Psoas muscle (tissue), 8 donors: ENCODE measurements around the gene CDH11. TPM values are rescaled to one million over a fixed set of nuclear protein-coding genes. Genes with fewer than 3 reads are reported as not detected.

Experiments
- ATAC-seq, 4 donors: fragments of 200-7000 bp; cut with Tn5 transposase; one replicate each; pipeline ENCODE4 v1.9.1; 2020; ENCODE audit warnings: moderate library complexity in 3 of 4, mild to moderate bottlenecking in 2 of 4
- DNase-seq, 2 donors: peaks; one replicate each; pipeline ENCODE4 v3.0.0-alpha.2; 2020
- H3K27ac ChIP-seq: fragments of 200-600 bp; one replicate; pipeline ENCODE4 v1.8.0; 2022
- H3K27me3 ChIP-seq, 3 donors: fragments of 200-600 bp in 1 of 3; one replicate each; pipeline versions ENCODE4 v1.6.1 to v1.8.0; 2013 to 2022; ENCODE audit warnings: low read length in 2 of 3, mild to moderate bottlenecking in 2 of 3, moderate library complexity in 1 of 3; ENCODE audit not compliant: insufficient read depth in 3 of 3
- H3K36me3 ChIP-seq, 2 donors: fragments of 200-600 bp in 1 of 2; one replicate each; pipeline versions ENCODE4 v1.6.1 to v1.8.0; 2013 to 2022; ENCODE audit warnings: low read depth in 1 of 2, mild to moderate bottlenecking in 1 of 2, moderate library complexity in 1 of 2; ENCODE audit not compliant: insufficient read depth in 1 of 2
- H3K4me1 ChIP-seq: fragments of 200-600 bp; one replicate; pipeline ENCODE4 v1.8.0; 2022
- H3K4me3 ChIP-seq: fragments of 200-600 bp; one replicate; pipeline ENCODE4 v1.8.0; 2022; ENCODE audit warnings: mild to moderate bottlenecking
- H3K9me3 ChIP-seq: fragments of 200-600 bp; one replicate; pipeline ENCODE4 v1.8.0; 2022
- CTCF ChIP-seq: fragments of 200-600 bp; IDR thresholded peaks from one replicate; pipeline ENCODE4 v1.8.0; 2022; ENCODE audit warnings: antibody characterized with exemption
- WGBS, 3 donors: extraction: QIAGEN DNeasy Blood & Tissue Kit; methylation state at CpG; one replicate each; pipeline versions ENCODE4 v1.1.6 to v1.1.7; 2013; 5-methylcytosine and 5-hydroxymethylcytosine counted together
- intact Hi-C, 2 donors: fragments of 100-400 bp; cut with DNase I; formaldehyde crosslinking; loops; one replicate each; pipeline versions ENCODE4 v1.11.0 to v1.14.2; 2022
- polyA plus RNA-seq, 3 donors: library from polyadenylated mRNA; stranded (reverse); fragments of 200-250 nt; gene quantifications; one replicate each; pipeline ENCODE4 v1.2.3, GENCODE V29; 2013
- total RNA-seq, 4 donors: library from RNA; stranded (reverse); fragmentation: NEBNext Ultra II Directional in 2 of 4; extraction: Animal tissue kit (Norgen Biotek cat#: 25700) in 2 of 4; gene quantifications; one replicate each; pipeline versions ENCODE4 v1.2.1 to v1.2.4, GENCODE V29; 2021 to 2023
- donor health status: healthy with polysubstance abuse.
- donor health status: DM: no; HTN: no; CAD: no; lungs with moderate emphysema.
- donor health status: Bipolar disorder and iron deficiency.
- donor health status: healthy.
- donor health status: DM: yes; HTN: yes; CAD: no.
- donor health status: DM: no; HTN: no; CAD: no.
- donor health status: DM: no; HTN: no; CAD: no.
- donor health status: DM: yes; HTN: yes; CAD: no.

CDH11 gene
- total and polyA plus RNA-seq, 7 donors: 0.33 to 16.8 (median 3.2) TPM

- Histone ChIP-seq H3K4me1 (no peaks in the 10 kb centered on the region), H3K4me3 (no peak overlapping the region), H3K9me3 (no peaks in the 10 kb centered on the region), H3K27ac (no peak overlapping the region), H3K36me3 (no peaks in the 10 kb centered on the region), H3K27me3 (no peaks in the 10 kb centered on the region)
- ATAC-seq (no peak), DNase-seq (no peak)
- intact Hi-C loops: no loop called here
- no peak for TF ChIP-seq CTCF
- WGBS, 3 donors: 34 to 48% (median 46%) methylated on average over 1 of the region's 1 CpG
Measured at GRCh38 chr16:65002265-65002664, 119.6 kb downstream of the CDH11 start.

DNA sequence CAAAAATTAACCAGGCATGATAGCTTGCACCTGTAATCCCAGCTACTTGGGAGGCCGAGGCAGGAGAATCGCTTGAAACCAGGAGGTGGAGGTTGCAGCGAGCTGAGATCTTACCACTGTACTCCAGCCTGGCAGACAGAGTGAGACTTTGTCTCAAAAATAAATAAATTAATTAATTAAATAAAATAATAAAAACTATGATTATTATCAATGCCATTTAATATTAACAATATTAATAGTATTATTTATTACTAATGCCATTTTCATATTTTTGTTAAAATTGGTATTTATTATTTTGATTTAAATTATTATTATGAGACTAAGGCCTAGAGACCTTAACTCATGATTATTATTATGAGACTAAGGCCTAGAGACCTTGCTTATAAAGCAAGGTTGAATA, 121.2 kb downstream of the CDH11 start:
- ATAC-seq: no peak
- intact Hi-C loops: no loop called here
- no peak for DNase-seq
- Histone ChIP-seq H3K27ac (no peak overlapping the region), H3K4me1 (no peaks in the 10 kb centered on the region), H3K9me3 (no peaks in the 10 kb centered on the region), H3K27me3 (no peaks in the 10 kb centered on the region), H3K4me3 (no peak overlapping the region), H3K36me3 (no peaks in the 10 kb centered on the region)
- TF ChIP-seq CTCF: no peak
- WGBS, 3 donors: 96 to 97% (median 96%) methylated on average over 3 of the region's 3 CpGs

- Histone ChIP-seq H3K9me3 (no peaks in the 10 kb centered on the region), H3K27me3 (no peaks in the 10 kb centered on the region), H3K4me1 (no peaks in the 10 kb centered on the region), H3K4me3 (no peak overlapping the region), H3K27ac (no peak overlapping the region), H3K36me3 (no peaks in the 10 kb centered on the region)
- no peak for TF ChIP-seq CTCF
- 87 to 90% (median 88%) methylated on average over 2 of the region's 2 CpGs for WGBS, 3 donors
- DNase-seq: no peak
- ATAC-seq: no peak
- intact Hi-C loops: no loop called here
Measured at GRCh38 chr16:64997751-64998150, 124.1 kb downstream of the CDH11 start.

DNA sequence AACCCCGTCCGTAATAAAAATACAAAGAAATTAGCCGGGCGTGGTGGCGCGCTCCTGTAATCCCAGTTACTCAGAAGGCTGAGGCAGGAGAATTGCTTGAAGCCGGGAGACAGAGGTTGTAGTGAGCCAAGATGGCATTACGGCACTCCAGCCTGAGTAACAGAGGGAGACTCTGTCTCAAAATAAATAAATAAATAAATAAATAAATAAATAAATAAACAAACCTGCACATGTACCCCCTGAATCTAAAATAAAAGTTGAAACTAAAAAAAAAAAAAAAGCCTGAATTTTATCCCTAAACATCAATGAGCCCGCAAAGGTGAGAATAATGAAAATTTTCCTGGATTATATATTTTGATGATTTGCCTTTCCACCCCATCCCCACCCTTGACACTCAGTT, 124.7 kb downstream of the CDH11 start:
- WGBS, 3 donors: 90 to 97% (median 95%) methylated on average over 9 of the region's 9 CpGs
- intact Hi-C loops: no loop called here
- H3K36me3 ChIP-seq: no peaks in the 10 kb centered on the region
- no peaks in the 10 kb centered on the region for H3K27me3 ChIP-seq
- no peak for TF ChIP-seq CTCF
- H3K4me3 ChIP-seq: no peak overlapping the region
- no peaks in the 10 kb centered on the region for H3K9me3 ChIP-seq
- H3K27ac ChIP-seq: no peak overlapping the region
- DNase-seq (no peak), ATAC-seq (no peak)
- H3K4me1 ChIP-seq: no peaks in the 10 kb centered on the region

DNA sequence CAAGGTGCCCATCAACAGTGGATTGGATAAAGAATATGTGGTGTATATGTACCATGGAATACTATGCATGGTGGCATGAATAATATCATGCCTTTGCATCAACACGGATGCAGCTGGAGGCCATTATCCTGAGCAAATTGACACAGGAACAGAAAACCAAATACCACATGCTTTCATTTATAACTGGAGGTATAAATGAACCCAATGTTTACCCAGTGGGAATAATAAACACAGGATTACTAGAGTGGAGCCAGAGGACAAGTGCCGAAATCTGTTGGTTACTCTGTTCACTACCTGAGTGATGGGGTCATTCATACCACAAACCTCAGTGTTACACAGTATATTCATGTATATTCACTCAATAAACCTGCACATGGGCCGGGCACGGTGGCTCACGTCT, 125.2 kb downstream of the CDH11 start:
- H3K4me3 ChIP-seq: no peak overlapping the region
- no peak for TF ChIP-seq CTCF
- intact Hi-C loops: no loop called here

More for the DNA sequence above, 125.2 kb downstream of the CDH11 start:
- H3K4me1 ChIP-seq: no peaks in the 10 kb centered on the region
- no peak overlapping the region for H3K27ac ChIP-seq
- H3K36me3 ChIP-seq: no peaks in the 10 kb centered on the region
- DNase-seq (no peak), ATAC-seq (no peak)
- no peaks in the 10 kb centered on the region for H3K9me3 ChIP-seq
- 92 to 94% (median 92%) methylated on average over 5 of the region's 5 CpGs for WGBS, 3 donors
- no peaks in the 10 kb centered on the region for H3K27me3 ChIP-seq
